HG03342 (cell line): Measurements from ENCODE around the gene SCG5.

ENCODE experiments used
- ATAC-seq: cut with Tn5 transposase; IDR thresholded peaks from one replicate; pipeline ENCODE4 v1.9.1; 2021; ENCODE audit warnings: mild to moderate bottlenecking, moderate library complexity; ENCODE audit not compliant: unreplicated experiment

SCG5 gene

GRCh38 chr15:32690941-32691688 is 49.6 kb downstream of the SCG5 start:
- ATAC-seq = no peak

DNA sequence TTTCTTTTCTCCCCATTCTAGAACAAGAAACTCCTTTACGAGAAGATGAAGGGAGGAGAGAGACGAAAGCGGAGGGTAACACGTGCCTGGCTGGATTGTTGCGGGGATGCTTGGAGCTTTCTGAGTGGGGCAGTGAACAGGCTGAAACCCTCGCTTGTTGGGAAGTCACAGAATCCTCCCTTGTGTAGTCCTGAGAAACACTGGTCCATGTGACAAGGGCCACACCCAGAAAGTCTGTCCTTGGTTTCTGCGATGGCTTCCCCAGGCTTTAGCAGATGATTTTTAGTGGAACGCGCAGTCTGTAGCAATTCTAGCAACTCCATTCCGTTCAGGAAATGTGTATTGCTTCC is 50.2 kb downstream of the SCG5 start:
- ATAC-seq = no peak

GRCh38 chr15:32692286-32692685 is 50.8 kb downstream of the SCG5 start:
- ATAC-seq = no peak

- ATAC-seq = no peak
Observed at GRCh38 chr15:32694222-32694983, 52.9 kb downstream of the SCG5 start.

GRCh38 chr15:32698773-32699390 is 57.4 kb downstream of the SCG5 start:
- no peak for ATAC-seq

DNA sequence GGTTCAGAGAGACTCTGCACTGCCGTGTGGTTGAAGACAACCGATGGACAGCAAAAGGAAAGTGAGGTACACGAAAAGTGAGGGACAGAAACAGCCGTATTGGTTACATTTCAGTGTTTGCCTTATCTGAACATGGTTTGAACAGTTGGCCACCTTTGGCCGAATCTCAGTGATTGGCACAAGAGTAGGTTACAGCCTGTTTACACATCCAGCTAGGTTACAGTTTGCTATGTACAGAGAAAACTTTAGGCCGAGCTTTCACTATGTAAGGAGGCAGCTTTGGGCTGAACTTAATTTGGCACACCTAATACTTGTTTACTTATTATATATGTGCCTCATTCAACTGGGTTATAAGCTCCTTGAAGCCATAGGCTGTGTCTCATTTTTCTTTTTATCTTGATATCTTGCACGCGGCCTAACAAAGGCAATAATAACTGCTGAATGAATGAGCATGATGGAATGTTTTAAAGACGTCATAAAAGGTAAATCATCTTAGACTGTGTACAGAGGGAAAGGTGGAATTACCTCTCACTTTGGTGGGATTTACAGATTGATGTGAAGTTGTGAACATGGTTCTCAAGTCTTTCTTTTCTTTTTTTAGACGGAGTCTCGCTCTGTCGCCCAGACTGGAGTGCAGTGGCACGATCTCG is 59.1 kb downstream of the SCG5 start:
- no peak for ATAC-seq

DNA sequence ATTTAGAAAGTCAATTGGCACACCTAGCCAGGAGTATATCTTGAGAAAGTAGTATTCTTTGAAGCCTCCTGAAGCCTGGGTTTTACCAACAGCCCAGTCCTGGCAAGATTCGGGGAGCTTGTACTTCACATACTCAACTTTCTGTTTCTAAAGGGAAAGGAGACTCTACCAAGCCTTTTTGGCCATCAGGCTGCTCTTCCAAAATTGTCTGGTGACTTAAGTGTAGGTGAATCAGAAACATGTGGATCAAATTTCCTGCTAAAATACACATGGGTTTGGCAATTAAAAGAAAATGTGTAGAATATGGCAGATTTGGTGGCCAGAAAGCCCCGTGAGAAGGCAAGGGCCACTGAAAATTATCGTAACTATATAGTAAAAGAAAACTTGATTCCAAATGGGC is 60.4 kb downstream of the SCG5 start:
- no peak for ATAC-seq

GRCh38 chr15:32704395-32704981 is 63.0 kb downstream of the SCG5 start:
- ATAC-seq = no peak

GRCh38 chr15:32705446-32705845 is 63.9 kb downstream of the SCG5 start:
- ATAC-seq = no peak

GRCh38 chr15:32706704-32707103 is 65.2 kb downstream of the SCG5 start:
- no peak for ATAC-seq

DNA sequence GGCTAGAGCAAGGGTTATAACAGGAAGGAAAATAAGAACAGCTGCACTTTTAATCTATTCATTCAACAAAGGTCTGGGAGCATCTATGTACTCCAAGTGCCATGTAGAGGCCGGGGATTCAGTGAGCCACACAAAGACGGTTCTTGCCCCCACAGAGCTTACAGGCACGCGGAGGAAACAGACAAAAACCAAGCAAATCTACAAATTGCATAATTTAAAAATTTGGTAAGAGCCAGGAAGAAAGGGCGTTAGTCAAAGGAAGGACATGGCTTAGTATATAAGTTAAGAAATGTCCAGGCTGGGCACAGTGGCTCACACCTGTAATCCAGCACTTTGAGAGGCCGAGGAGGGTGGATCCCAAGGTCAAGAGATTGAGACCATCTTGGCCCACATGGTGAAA is 65.9 kb downstream of the SCG5 start:
- no peak for ATAC-seq

DNA sequence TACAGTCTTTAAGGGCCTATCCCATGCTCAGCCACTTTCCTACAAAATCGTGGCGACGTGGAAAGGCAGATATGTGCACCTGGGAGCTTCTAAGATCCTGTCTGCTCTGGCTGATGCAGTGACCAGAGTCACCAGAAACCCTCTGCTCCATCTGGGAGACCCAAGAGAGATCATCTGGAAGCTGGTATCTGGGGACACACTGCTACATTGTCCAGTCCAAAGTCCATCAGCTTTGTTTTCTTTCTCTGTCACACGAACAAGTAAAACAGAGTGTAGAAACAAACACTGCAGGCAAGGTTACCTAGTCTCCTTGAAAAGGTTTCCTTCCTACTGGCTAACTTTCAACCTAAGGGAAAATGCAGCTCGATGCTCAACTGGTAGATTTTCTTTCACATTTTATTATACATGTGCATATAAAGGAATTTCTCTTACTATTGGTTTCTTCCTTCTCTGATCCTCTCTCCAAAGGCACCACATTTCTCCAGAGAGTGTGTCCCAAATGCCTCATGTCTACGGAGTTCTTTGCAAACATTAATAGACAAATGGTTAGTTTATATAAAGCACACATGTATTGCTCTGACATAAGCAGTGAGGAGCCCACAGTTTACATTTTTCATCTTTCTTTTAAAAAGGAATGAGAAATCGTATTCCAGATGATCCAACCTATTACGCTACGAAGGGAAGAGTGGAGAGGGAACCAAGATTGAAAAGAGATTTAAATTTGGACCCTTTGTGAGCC is 68.0 kb downstream of the SCG5 start:
- ATAC-seq = no peak

GRCh38 chr15:32715276-32715675 is 73.8 kb downstream of the SCG5 start:
- no peak for ATAC-seq

GRCh38 chr15:32716216-32716914 is 74.9 kb downstream of the SCG5 start:
- no peak for ATAC-seq

GRCh38 chr15:32716915-32717425 is 75.5 kb downstream of the SCG5 start:
- ATAC-seq = no peak

GRCh38 chr15:32717426-32718226 is 76.1 kb downstream of the SCG5 start, which contains the start of gene GREM1:
Gene GREM1, plus strand, starts transcription at chr15:32718004. Its CDS starts 12,687 bp downstream, at chr15:32730691.
- no peak for ATAC-seq

GRCh38 chr15:32718227-32718820 is 76.8 kb downstream of the SCG5 start:
- ATAC-seq = no peak
